ENCODE data around the gene DNAAF8. TPM values are rescaled to one million over a fixed set of nuclear protein-coding genes. Genes with fewer than 3 reads are reported as not detected.

Gene DNAAF8
- total and polyA plus RNA-seq, 12 donors: 0.30 to 3.3 (median 1.5) TPM

DNA sequence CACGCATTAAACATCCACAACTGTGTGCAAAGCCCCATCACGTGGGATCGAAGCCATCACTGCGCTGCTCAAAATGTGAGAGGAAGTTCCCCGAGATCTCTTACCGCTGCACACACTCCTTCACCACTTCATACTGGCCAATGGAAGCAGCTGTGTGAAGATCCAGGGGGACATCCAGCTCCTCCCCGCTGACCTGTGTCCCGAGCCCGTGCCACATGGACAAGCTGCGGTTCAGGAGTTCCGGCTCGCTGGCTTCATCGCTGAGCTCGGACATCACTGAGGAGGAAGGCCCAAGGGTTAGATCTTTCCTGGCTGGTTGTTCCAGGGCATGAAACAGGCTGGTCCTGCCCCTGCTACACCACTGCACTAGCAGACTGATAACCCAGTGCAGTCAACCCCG, 4.5 kb upstream of the DNAAF8 start:
- TF ChIP-seq POLR2A (IDR thresholded peaks at IDR 0.05) (no peak), CTCF (IDR thresholded peaks at IDR 0.05) (no peak)
- no peak overlapping the region for H3K4me3 ChIP-seq
- H3K36me3 ChIP-seq (replicated peaks in 1 of 2): peaks cover 0 to 31% of the 10 kb centered on the region in 2 donors
- WGBS, 4 donors: 95 to 97% (median 96%) methylated on average over 7 to 15 of the region's 15 CpGs
- no peak for DNase-seq
- peaks cover 4 to 10% of the 10 kb centered on the region in 2 donors for H3K4me1 ChIP-seq (replicated peaks in 1 of 2)
- intact Hi-C loops (cut with DNase I): loop anchor here in 1 of 2 donors (10.0 kb wide), 1 partner anchor 225 kb away; the partner anchor contains the start of gene SEC14L5
- H3K27me3 ChIP-seq: no peaks in the 10 kb centered on the region
- no peak overlapping the region for H3K27ac ChIP-seq
- no peaks in the 10 kb centered on the region for H3K9me3 ChIP-seq (replicated peaks in 1 of 3)

DNA sequence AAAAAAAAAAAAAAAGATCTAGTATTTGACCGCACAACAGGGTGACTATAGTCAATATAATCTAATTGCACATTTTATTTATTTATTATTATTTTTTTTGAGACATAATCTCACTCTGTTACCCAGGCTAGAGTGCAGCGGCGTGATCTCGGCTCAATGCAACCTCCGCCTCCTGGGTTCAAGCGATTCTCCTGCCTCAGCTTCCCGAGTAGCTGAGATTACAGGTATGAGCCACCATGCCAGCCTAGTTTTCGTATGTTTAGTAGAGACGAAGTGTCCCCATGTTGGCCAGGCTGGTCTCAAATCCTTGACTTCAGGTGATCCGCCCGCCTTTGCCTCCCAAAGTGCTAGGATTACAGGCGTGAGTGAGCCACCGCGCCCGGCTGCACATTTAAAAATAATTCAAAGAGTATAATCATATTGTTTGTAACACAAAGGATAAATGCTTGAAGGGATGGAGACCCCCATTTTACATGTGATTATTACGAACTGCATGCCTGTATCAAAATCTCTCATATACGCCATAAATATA, 1.1 kb upstream of the DNAAF8 start:
- Histone ChIP-seq H3K27me3 (no peaks in the 10 kb centered on the region), H3K4me1 (replicated peaks in 1 of 2) (peaks cover 4 to 10% of the 10 kb centered on the region in 2 donors), H3K27ac (peak overlapping the region in 1 of 5 donors; percentile 27), H3K9me3 (replicated peaks in 1 of 3) (no peaks in the 10 kb centered on the region), H3K4me3 (peak overlapping the region in 2 of 4 donors; percentile 79 to 100), H3K36me3 (replicated peaks in 1 of 2) (peaks cover 0 to 18% of the 10 kb centered on the region in 2 donors)
- intact Hi-C loops (cut with DNase I): loop anchor here in 1 of 2 donors (10.0 kb wide), 1 partner anchor 222 kb away; the partner anchor contains the start of gene SEC14L5
- TF ChIP-seq CTCF (IDR thresholded peaks at IDR 0.05) (no peak), POLR2A (IDR thresholded peaks at IDR 0.05) (no peak)
- WGBS, 4 donors: 30 to 38% (median 32%) methylated on average over 15 to 17 of the region's 17 CpGs
- no peak for DNase-seq

DNA sequence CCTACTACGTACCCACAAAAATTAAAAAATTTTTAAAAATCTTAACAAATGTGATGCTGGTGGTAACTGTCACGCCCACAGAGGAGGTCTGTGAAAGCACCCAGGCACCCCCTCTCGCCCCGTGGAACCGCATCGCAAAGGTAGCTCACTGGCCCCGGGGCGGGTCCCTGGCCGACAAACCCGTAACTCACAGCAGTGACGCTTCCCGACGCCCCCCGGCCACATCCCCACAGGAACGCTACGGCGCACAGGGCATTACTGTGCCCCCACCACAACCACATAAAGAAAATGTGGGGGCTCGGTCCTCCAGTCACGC, 632 bp upstream of the DNAAF8 start:
- TF ChIP-seq POLR2A (IDR thresholded peaks at IDR 0.05) (no peak), CTCF (IDR thresholded peaks at IDR 0.05) (no peak)
- Histone ChIP-seq H3K4me3 (peak overlapping the region in 3 of 4 donors; percentile 62 to 100 (median 79)), H3K27me3 (no peaks in the 10 kb centered on the region), H3K27ac (peak overlapping the region in 2 of 5 donors; percentile 27 to 87), H3K36me3 (replicated peaks in 1 of 2) (peaks cover 0 to 16% of the 10 kb centered on the region in 2 donors), H3K9me3 (replicated peaks in 1 of 3) (no peaks in the 10 kb centered on the region), H3K4me1 (replicated peaks in 1 of 2) (peaks cover 4 to 10% of the 10 kb centered on the region in 2 donors)
- intact Hi-C loops (cut with DNase I): loop anchor here in 1 of 2 donors (10.0 kb wide), 1 partner anchor 221 kb away; the partner anchor contains the start of gene SEC14L5
- 0 to 1% (median 1%) methylated on average over 14 to 19 of the region's 19 CpGs for WGBS, 4 donors
- DNase-seq: peak in 2 of 7 donors; percentile 27 to 63

- DNase-seq: peak; percentile 88 to 95 (median 92)
- 5 to 18% (median 8%) methylated on average over 15 to 38 of the region's 38 CpGs for WGBS, 4 donors
- Histone ChIP-seq H3K27me3 (no peaks in the 10 kb centered on the region), H3K4me1 (replicated peaks in 1 of 2) (peaks cover 4 to 10% of the 10 kb centered on the region in 2 donors), H3K9me3 (replicated peaks in 1 of 3) (no peaks in the 10 kb centered on the region), H3K27ac (peak overlapping the region in 4 of 5 donors; percentile 42 to 87 (median 56)), H3K36me3 (replicated peaks in 1 of 2) (peaks cover 0 to 4% of the 10 kb centered on the region in 2 donors), H3K4me3 (peak overlapping the region; percentile 41 to 100 (median 82))
- intact Hi-C loops (cut with DNase I): loop anchor here in 1 of 2 donors (10.0 kb wide), 1 partner anchor 220 kb away; the partner anchor contains the start of gene SEC14L5
- no peak for TF ChIP-seq POLR2A (IDR thresholded peaks at IDR 0.05)
- no peak for TF ChIP-seq CTCF (IDR thresholded peaks at IDR 0.05)
Observed at GRCh38 chr16:4734730-4735535, 596 bp downstream of the DNAAF8 start.

Data from adrenal gland (tissue), 12 donors.